DND-41 (cell line): Measurements from ENCODE around the gene MRPL54.

ENCODE experiments used
- ATAC-seq: fragments of 200-7000 bp; cut with Tn5 transposase; 3 replicates; pipeline ENCODE4 v1.9.1; 2021; ENCODE audit warnings: low read depth; ENCODE audit not compliant: insufficient read depth
- DNase-seq: peaks from one replicate; pipeline ENCODE4 v3.0.0-alpha.2; 2020
- H2AFZ ChIP-seq: 2 replicates; pipeline ENCODE4 v1.6.0; 2012; ENCODE audit warnings: low read depth, low read length
- H3K27ac ChIP-seq: 2 replicates; pipeline ENCODE4 v1.5.1; 2012; ENCODE audit warnings: low read length, inconsistent platforms
- H3K27me3 ChIP-seq: fragments of 200-600 bp; sonication (generic); 2 replicates; pipeline ENCODE4 v1.6.0; 2012; ENCODE audit warnings: low read length, mild to moderate bottlenecking, inconsistent platforms; ENCODE audit not compliant: insufficient read depth, poor library complexity
- H3K36me3 ChIP-seq: 2 replicates; pipeline ENCODE4 v1.5.1; 2012; ENCODE audit warnings: low read length, inconsistent platforms; ENCODE audit not compliant: insufficient read depth
- H3K4me1 ChIP-seq: 2 replicates; pipeline ENCODE4 v1.5.1; 2012; ENCODE audit warnings: mild to moderate bottlenecking, low read length; ENCODE audit not compliant: insufficient read depth
- H3K4me2 ChIP-seq: 2 replicates; pipeline ENCODE4 v1.6.0; 2012; ENCODE audit warnings: mild to moderate bottlenecking, moderate library complexity, low read length, inconsistent platforms; ENCODE audit not compliant: insufficient read depth
- H3K4me3 ChIP-seq, 2 experiments: fragments of 200-600 bp in 1 of 2; shearing (Covaris generic) in 1 of 2; 2 replicates each; pipeline ENCODE4 v1.5.1; 2012 to 2016; ENCODE audit warnings: inconsistent platforms in 2 of 2, low read length in 2 of 2, mild to moderate bottlenecking in 2 of 2, low read depth in 1 of 2, moderate library complexity in 1 of 2
- H3K79me2 ChIP-seq: 2 replicates; pipeline ENCODE4 v1.6.0; 2012; ENCODE audit warnings: low read length, inconsistent platforms; ENCODE audit not compliant: insufficient read depth
- H3K9ac ChIP-seq: 2 replicates; pipeline ENCODE4 v1.6.0; 2012; ENCODE audit warnings: low read depth, mild to moderate bottlenecking, inconsistent platforms, low read length, moderate library complexity
- H3K9me3 ChIP-seq: 2 replicates; pipeline ENCODE4 v1.5.1; 2012; ENCODE audit warnings: low read length, moderate library complexity, mild to moderate bottlenecking, inconsistent platforms; ENCODE audit not compliant: insufficient read depth, severe bottlenecking
- H4K20me1 ChIP-seq: 2 replicates; pipeline ENCODE4 v1.6.0; 2012; ENCODE audit warnings: low read length; ENCODE audit not compliant: insufficient read depth
- EZH2 ChIP-seq: IDR thresholded peaks from 3 replicates; pipeline ENCODE4 v1.6.1; 2012; ENCODE audit warnings: borderline replicate concordance, low read depth, mild to moderate bottlenecking, moderate library complexity, low read length, inconsistent platforms; ENCODE audit not compliant: severe bottlenecking
- TF ChIP-seq, protein P1 (sequence below): IDR thresholded peaks from 2 replicates; pipeline ENCODE4 v1.5.1; 2012; ENCODE audit warnings: borderline replicate concordance, low read length, moderate library complexity, mild to moderate bottlenecking; ENCODE audit not compliant: poor library complexity, severe bottlenecking; ENCODE audit errors: extremely low read depth

MRPL54 gene

DNA sequence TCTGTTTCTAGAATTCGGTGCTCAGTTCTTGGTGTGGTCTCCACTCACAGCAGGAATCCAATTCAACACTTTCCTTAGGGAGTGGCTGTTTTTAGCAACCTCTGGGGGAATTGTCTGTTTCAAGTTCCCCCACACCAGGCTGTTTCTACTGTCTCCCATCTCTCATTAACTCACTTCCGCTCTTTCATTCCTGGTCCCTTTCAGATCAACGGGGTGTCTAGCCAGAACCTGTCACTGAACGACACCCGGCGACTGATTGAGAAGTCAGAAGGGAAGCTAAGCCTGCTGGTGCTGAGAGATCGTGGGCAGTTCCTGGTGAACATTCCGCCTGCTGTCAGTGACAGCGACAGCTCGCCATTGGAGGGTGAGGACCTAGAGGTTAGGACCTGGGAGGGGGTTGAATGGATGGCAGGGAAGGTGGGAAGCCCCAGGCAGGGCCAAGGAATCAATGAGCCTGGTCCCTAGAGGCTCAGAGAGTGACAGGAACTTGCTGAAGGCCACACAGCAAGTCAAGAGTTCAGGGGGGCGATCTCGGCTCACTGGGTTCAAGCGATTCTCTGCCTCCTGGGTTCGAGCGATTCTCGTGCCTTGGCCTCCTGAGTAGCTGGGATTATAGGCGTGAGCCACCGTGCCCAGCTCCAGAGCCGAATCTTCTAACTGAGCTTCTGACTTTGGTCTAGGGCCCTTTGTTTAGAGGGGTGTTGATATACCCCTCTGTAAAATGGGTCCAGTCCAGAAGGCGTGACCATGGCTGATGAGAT, 28.8 kb upstream of the MRPL54 start:
- Histone ChIP-seq H3K4me2 (no peak overlapping the region), H3K4me3 (no peak overlapping the region), H3K36me3 (no peaks in the 10 kb centered on the region), H3K4me1 (no peaks in the 10 kb centered on the region), H3K27ac (no peak overlapping the region), H2AFZ (no peak overlapping the region), H3K9ac (no peak overlapping the region), H4K20me1 (no peaks in the 10 kb centered on the region), H3K9me3 (no peaks in the 10 kb centered on the region), H3K27me3 (no peaks in the 10 kb centered on the region), H3K79me2 (no peaks in the 10 kb centered on the region)
- ATAC-seq (no peak), DNase-seq (no peak)
- TF ChIP-seq, protein P1, sequence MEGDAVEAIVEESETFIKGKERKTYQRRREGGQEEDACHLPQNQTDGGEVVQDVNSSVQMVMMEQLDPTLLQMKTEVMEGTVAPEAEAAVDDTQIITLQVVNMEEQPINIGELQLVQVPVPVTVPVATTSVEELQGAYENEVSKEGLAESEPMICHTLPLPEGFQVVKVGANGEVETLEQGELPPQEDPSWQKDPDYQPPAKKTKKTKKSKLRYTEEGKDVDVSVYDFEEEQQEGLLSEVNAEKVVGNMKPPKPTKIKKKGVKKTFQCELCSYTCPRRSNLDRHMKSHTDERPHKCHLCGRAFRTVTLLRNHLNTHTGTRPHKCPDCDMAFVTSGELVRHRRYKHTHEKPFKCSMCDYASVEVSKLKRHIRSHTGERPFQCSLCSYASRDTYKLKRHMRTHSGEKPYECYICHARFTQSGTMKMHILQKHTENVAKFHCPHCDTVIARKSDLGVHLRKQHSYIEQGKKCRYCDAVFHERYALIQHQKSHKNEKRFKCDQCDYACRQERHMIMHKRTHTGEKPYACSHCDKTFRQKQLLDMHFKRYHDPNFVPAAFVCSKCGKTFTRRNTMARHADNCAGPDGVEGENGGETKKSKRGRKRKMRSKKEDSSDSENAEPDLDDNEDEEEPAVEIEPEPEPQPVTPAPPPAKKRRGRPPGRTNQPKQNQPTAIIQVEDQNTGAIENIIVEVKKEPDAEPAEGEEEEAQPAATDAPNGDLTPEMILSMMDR = no peak
- no peak for TF ChIP-seq EZH2

DNA sequence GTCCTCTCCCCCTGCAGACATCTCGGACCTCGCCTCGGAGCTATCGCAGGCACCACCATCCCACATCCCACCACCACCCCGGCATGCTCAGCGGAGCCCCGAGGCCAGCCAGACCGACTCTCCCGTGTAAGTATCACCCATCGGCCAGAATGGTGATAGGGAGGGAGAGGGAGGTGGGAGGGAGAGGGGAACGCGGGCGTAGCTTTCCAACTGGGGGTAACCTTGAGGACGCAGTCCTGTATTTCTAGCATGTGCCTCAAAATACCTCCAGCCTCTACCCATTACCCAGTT, 28.2 kb upstream of the MRPL54 start:
- Histone ChIP-seq H2AFZ (no peak overlapping the region), H3K36me3 (no peaks in the 10 kb centered on the region), H3K4me1 (no peaks in the 10 kb centered on the region), H3K27me3 (no peaks in the 10 kb centered on the region), H3K4me3 (no peak overlapping the region), H4K20me1 (no peaks in the 10 kb centered on the region), H3K4me2 (no peak overlapping the region), H3K79me2 (no peaks in the 10 kb centered on the region), H3K9me3 (no peaks in the 10 kb centered on the region), H3K27ac (no peak overlapping the region), H3K9ac (no peak overlapping the region)
- no peak for DNase-seq
- TF ChIP-seq, protein P1 = no peak
- TF ChIP-seq EZH2 = no peak
- ATAC-seq = no peak

DNA sequence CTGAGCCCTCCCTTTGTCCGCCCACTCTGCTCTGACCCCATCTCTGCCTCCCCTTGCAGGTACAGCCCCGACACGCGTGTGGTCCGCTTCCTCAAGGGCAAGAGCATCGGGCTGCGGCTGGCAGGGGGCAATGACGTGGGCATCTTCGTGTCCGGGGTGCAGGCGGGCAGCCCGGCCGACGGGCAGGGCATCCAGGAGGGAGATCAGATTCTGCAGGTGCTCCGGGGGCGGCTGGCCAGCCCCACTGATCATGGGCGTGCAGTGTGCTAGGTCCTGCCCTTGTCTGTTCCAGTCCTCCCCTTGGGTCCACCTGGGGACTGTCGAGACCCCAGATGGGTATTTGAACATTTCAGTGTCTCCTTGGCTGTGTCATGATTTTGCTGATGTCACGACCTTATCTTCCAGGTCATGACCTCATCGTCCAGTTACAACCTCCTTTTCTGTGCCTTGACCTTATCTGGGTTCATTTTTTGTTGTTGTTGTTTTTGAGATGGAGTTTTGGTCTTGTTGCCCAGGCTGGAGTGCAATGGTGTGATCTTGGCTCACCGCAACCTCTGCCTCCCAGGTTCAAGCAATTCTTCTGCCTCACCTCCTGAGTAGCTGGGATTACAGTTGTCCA, 26.3 kb upstream of the MRPL54 start:
- ATAC-seq = no peak
- H2AFZ ChIP-seq = no peak overlapping the region
- H3K36me3 ChIP-seq = no peaks in the 10 kb centered on the region

More for the DNA sequence above, 26.3 kb upstream of the MRPL54 start:
- H3K4me1 ChIP-seq = no peaks in the 10 kb centered on the region
- no peaks in the 10 kb centered on the region for H3K9me3 ChIP-seq
- no peak overlapping the region for H3K4me2 ChIP-seq
- no peak overlapping the region for H3K27ac ChIP-seq
- no peaks in the 10 kb centered on the region for H3K79me2 ChIP-seq
- H3K27me3 ChIP-seq = no peaks in the 10 kb centered on the region
- no peak for DNase-seq
- H3K9ac ChIP-seq = no peak overlapping the region
- TF ChIP-seq EZH2 = no peak
- TF ChIP-seq, protein P1 = no peak
- H4K20me1 ChIP-seq = no peaks in the 10 kb centered on the region
- no peak overlapping the region for H3K4me3 ChIP-seq
